Liver (tissue), 9 donors: ENCODE results near the gene MAP2K3. TPM values are rescaled to one million over a fixed set of nuclear protein-coding genes. Genes with fewer than 3 reads are reported as not detected.

Experiments used
- DNase-seq: peaks from one replicate; pipeline ENCODE4 v3.0.0-alpha.2; 2017; ENCODE audit warnings: low spot score
- H3K27ac ChIP-seq, 2 donors: one replicate each; pipeline ENCODE4 v1.7.0; 2013; ENCODE audit warnings: inconsistent platforms in 2 of 2, low read length in 2 of 2, control low read depth in 1 of 2, low read depth in 1 of 2, mild to moderate bottlenecking in 1 of 2
- H3K27me3 ChIP-seq, 4 donors: one replicate each; pipeline versions ENCODE4 v1.6.1 to v1.7.0; 2013; ENCODE audit warnings: low read length in 3 of 4, inconsistent platforms in 1 of 4, mild to moderate bottlenecking in 1 of 4, moderate library complexity in 1 of 4; ENCODE audit not compliant: control insufficient read depth in 4 of 4, insufficient read depth in 4 of 4
- H3K36me3 ChIP-seq, 4 donors: one replicate each; pipeline versions ENCODE4 v1.6.1 to v1.7.0; 2013; ENCODE audit warnings: low read length in 3 of 4, mild to moderate bottlenecking in 3 of 4, low read depth in 1 of 4, moderate library complexity in 1 of 4; ENCODE audit not compliant: control insufficient read depth in 4 of 4, insufficient read depth in 3 of 4
- H3K4me1 ChIP-seq, 4 donors: one replicate each; pipeline versions ENCODE4 v1.6.1 to v1.7.0; 2013; ENCODE audit warnings: low read length in 3 of 4, mild to moderate bottlenecking in 3 of 4, moderate library complexity in 1 of 4; ENCODE audit not compliant: control insufficient read depth in 4 of 4, insufficient read depth in 4 of 4
- H3K4me3 ChIP-seq, 3 donors: one replicate each; pipeline versions ENCODE4 v1.6.1 to v1.7.0; 2013; ENCODE audit warnings: low read length in 3 of 3, control low read depth in 1 of 3, low read depth in 1 of 3, mild to moderate bottlenecking in 1 of 3
- H3K9ac ChIP-seq, 2 donors: one replicate each; pipeline ENCODE4 v1.7.0; 2013; ENCODE audit warnings: low read length in 2 of 2, mild to moderate bottlenecking in 2 of 2, moderate library complexity in 2 of 2, control low read depth in 1 of 2, low read depth in 1 of 2
- H3K9me3 ChIP-seq, 4 donors: one replicate each; pipeline versions ENCODE4 v1.6.1 to v1.7.0; 2013; ENCODE audit warnings: low read length in 3 of 4; ENCODE audit not compliant: control insufficient read depth in 4 of 4
- ATF3 ChIP-seq: IDR thresholded peaks from 2 replicates; pipeline ENCODE4 v1.6.1; 2016; ENCODE audit warnings: antibody characterized with exemption
- CTCF ChIP-seq: fragments of 150-350 bp; IDR thresholded peaks from 2 replicates; pipeline ENCODE4 v1.5.1; 2017; ENCODE audit warnings: improper control_type of control experiment, low read depth, low read length; ENCODE audit not compliant: missing input control
- EGR1 ChIP-seq, 2 donors: IDR thresholded peaks; 2 replicates each; pipeline ENCODE4 v1.6.1; 2016 to 2018; ENCODE audit warnings: antibody characterized with exemption in 2 of 2, low read depth in 2 of 2
- FOXA1 ChIP-seq: IDR thresholded peaks from 2 replicates; pipeline ENCODE4 v1.6.1; 2016; ENCODE audit warnings: antibody characterized with exemption
- FOXA2 ChIP-seq: IDR thresholded peaks from 2 replicates; pipeline ENCODE4 v1.6.1; 2016; ENCODE audit warnings: antibody characterized with exemption
- GABPA ChIP-seq, 2 donors: IDR thresholded peaks in 1 of 2; conservative IDR thresholded peaks in 1 of 2; 2 replicates each; pipeline ENCODE4 v1.6.1; 2016; ENCODE audit warnings: antibody characterized with exemption in 2 of 2, mild to moderate bottlenecking in 1 of 2, moderate library complexity in 1 of 2
- HNF4A ChIP-seq, 2 donors: conservative IDR thresholded peaks; 2 replicates each; pipeline ENCODE4 v1.6.1; 2016; ENCODE audit warnings: antibody characterized with exemption in 2 of 2, mild to moderate bottlenecking in 2 of 2
- HNF4G ChIP-seq: IDR thresholded peaks from 2 replicates; pipeline ENCODE4 v1.6.1; 2016; ENCODE audit warnings: antibody characterized with exemption
- JUND ChIP-seq, 2 donors: IDR thresholded peaks; 2 replicates each; pipeline ENCODE4 v1.6.1; 2016; ENCODE audit warnings: antibody characterized with exemption in 2 of 2
- MAX ChIP-seq: IDR thresholded peaks from 2 replicates; pipeline ENCODE4 v1.6.1; 2016; ENCODE audit warnings: antibody characterized with exemption
- NR2F2 ChIP-seq: IDR thresholded peaks from 2 replicates; pipeline ENCODE4 v1.6.1; 2016; ENCODE audit warnings: antibody characterized with exemption
- RAD21 ChIP-seq, 2 donors: IDR thresholded peaks; 2 replicates each; pipeline ENCODE4 v1.6.1; 2016; ENCODE audit warnings: antibody characterized with exemption in 2 of 2, mild to moderate bottlenecking in 2 of 2
- RXRA ChIP-seq, 2 donors: IDR thresholded peaks; 2 replicates each; pipeline ENCODE4 v1.6.1; 2017 to 2018; ENCODE audit warnings: antibody characterized with exemption in 2 of 2, mild to moderate bottlenecking in 1 of 2
- SP1 ChIP-seq: IDR thresholded peaks from 2 replicates; pipeline ENCODE4 v1.6.1; 2018; ENCODE audit warnings: antibody characterized with exemption, mild to moderate bottlenecking
- TAF1 ChIP-seq: conservative IDR thresholded peaks from 2 replicates; pipeline ENCODE4 v1.6.1; 2016; ENCODE audit warnings: antibody characterized with exemption, mild to moderate bottlenecking
- YY1 ChIP-seq: IDR thresholded peaks from 2 replicates; pipeline ENCODE4 v1.6.1; 2016; ENCODE audit warnings: antibody characterized with exemption, mild to moderate bottlenecking
- ZBTB33 ChIP-seq: IDR thresholded peaks from 2 replicates; pipeline ENCODE4 v1.6.1; 2016; ENCODE audit warnings: antibody characterized with exemption
- WGBS: extraction: QIAGEN DNeasy Blood & Tissue Kit; methylation state at CpG from one replicate; pipeline ENCODE4 v1.1.7; 2013; 5-methylcytosine and 5-hydroxymethylcytosine counted together
- polyA plus RNA-seq, 2 donors: library from polyadenylated mRNA; stranded (reverse) in 1 of 2; unstranded in 1 of 2; fragments of 200-250 nt in 1 of 2; fragments of >200 nt in 1 of 2; fragmentation: Nextera tagmentation in 1 of 2; extraction: Ambion mirVana in 1 of 2; gene quantifications; one replicate each; pipeline versions ENCODE4 v1.2.1 to v1.2.3, GENCODE V29; 2013 to 2015
- total RNA-seq, 2 donors: library from RNA; depleted of rRNA; stranded (reverse); fragments of >200 nt; gene quantifications; one replicate each; pipeline ENCODE4 v1.2.3, GENCODE V29; 2014
- donor health status: healthy.
- donor health status: healthy.
- donor health status: healthy.
- donor health status: healthy.
- donor health status: healthy.

The MAP2K3 gene
- total and polyA plus RNA-seq, 4 donors = 21.6 to 88.4 (median 30.5) TPM

GRCh38 chr17:21240369-21241055, 44.0 kb upstream of the MAP2K3 start:
- Histone ChIP-seq H3K4me3 (no peak overlapping the region), H3K9me3 (no peaks in the 10 kb centered on the region), H3K36me3 (peaks cover 0 to 5% (median 0%) of the 10 kb centered on the region in 4 donors), H3K27ac (no peak overlapping the region), H3K9ac (no peak overlapping the region), H3K4me1 (peaks cover 0 to 5% (median 0%) of the 10 kb centered on the region in 4 donors), H3K27me3 (no peaks in the 10 kb centered on the region)
- 82% methylated on average over 25 of the region's 25 CpGs for WGBS
- no peak for DNase-seq
- TF ChIP-seq FOXA2 (no peak), TAF1 (no peak), NR2F2 (no peak), ZBTB33 (no peak), HNF4G (no peak), FOXA1 (no peak), MAX (no peak), RXRA (IDR thresholded peaks at IDR 0.05) (no peak), RAD21 (IDR thresholded peaks at IDR 0.05) (no peak), HNF4A (conservative IDR thresholded peaks at IDR 0.05) (no peak), CTCF (no peak), JUND (IDR thresholded peaks at IDR 0.05) (no peak), YY1 (no peak), EGR1 (IDR thresholded peaks at IDR 0.05; ENCODE audit: low read depth in 2 of 2) (no peak)

GRCh38 chr17:21241564-21241963, 42.9 kb upstream of the MAP2K3 start:
- Histone ChIP-seq H3K27me3 (no peaks in the 10 kb centered on the region), H3K9ac (no peak overlapping the region), H3K4me3 (no peak overlapping the region), H3K9me3 (no peaks in the 10 kb centered on the region), H3K27ac (no peak overlapping the region), H3K4me1 (peaks cover 0 to 5% (median 2%) of the 10 kb centered on the region in 4 donors), H3K36me3 (peaks cover 0 to 5% (median 0%) of the 10 kb centered on the region in 4 donors)
- no peak for DNase-seq
- no peak for TF ChIP-seq NR2F2
- no peak for TF ChIP-seq TAF1
- TF ChIP-seq HNF4G = no peak
- no peak for TF ChIP-seq RAD21 (IDR thresholded peaks at IDR 0.05)
- TF ChIP-seq GABPA (IDR thresholded peaks at IDR 0.05 in 1 of 2, conservative IDR thresholded peaks at IDR 0.05 in 1 of 2) = no peak
- no peak for TF ChIP-seq JUND (IDR thresholded peaks at IDR 0.05)
- TF ChIP-seq ATF3 = no peak
- TF ChIP-seq HNF4A (conservative IDR thresholded peaks at IDR 0.05) = no peak
- TF ChIP-seq FOXA1 = no peak
- TF ChIP-seq YY1 = no peak
- TF ChIP-seq FOXA2 = no peak
- TF ChIP-seq SP1 = no peak
- TF ChIP-seq CTCF = no peak
- TF ChIP-seq RXRA (IDR thresholded peaks at IDR 0.05) = no peak
- 90% methylated on average over 11 of the region's 11 CpGs for WGBS
